Gastrocnemius medialis (tissue), 4 donors: ENCODE data around the gene ARID3B. TPM values are rescaled to one million over a fixed set of nuclear protein-coding genes. Genes with fewer than 3 reads are reported as not detected.
"Not testable (repeated sequence)": the region's sequence is repeated elsewhere in the genome, so short reads cannot be mapped to it uniquely, and the experiment has no call there.

ENCODE experiments used
- ATAC-seq, 2 donors: fragments of 150-250 bp; one replicate each; pipeline ENCODE4 v1.9.1; 2016
- DNase-seq, 2 donors: peaks; one replicate each; pipeline ENCODE4 v3.0.0-alpha.2; 2019
- H3K27ac ChIP-seq, 4 donors: fragments of 200-600 bp; sonication (generic); 1 replicate in 1 of 4; 2 replicates in 3 of 4; pipeline ENCODE4 v1.5.1; 2016 to 2018; ENCODE audit warnings: mild to moderate bottlenecking in 2 of 4, moderate library complexity in 1 of 4
- H3K27me3 ChIP-seq, 3 donors: fragments of 200-600 bp; sonication (generic) in 2 of 3; 1 replicate in 1 of 3; 2 replicates in 2 of 3; pipeline versions ENCODE4 v1.5.1 to v1.6.0; 2016 to 2019; ENCODE audit warnings: mild to moderate bottlenecking in 1 of 3, moderate library complexity in 1 of 3
- H3K36me3 ChIP-seq, 2 donors: fragments of 200-600 bp; sonication (generic) in 1 of 2; one replicate each; pipeline ENCODE4 v1.5.1; 2017 to 2018
- H3K4me1 ChIP-seq, 2 donors: fragments of 200-600 bp; sonication (generic) in 1 of 2; one replicate each; pipeline ENCODE4 v1.5.1; 2016 to 2017; ENCODE audit warnings: mild to moderate bottlenecking in 2 of 2
- H3K4me3 ChIP-seq, 4 donors: fragments of 200-600 bp; sonication (generic) in 3 of 4; 1 replicate in 1 of 4; 2 replicates in 3 of 4; pipeline ENCODE4 v1.5.1; 2016 to 2019; ENCODE audit warnings: mild to moderate bottlenecking in 2 of 4
- H3K9me3 ChIP-seq, 3 donors: fragments of 200-600 bp; sonication (generic) in 2 of 3; 1 replicate in 1 of 3; 2 replicates in 2 of 3; pipeline ENCODE4 v1.5.1; 2016 to 2019
- POLR2A ChIP-seq, 2 donors: fragments of 450-650 bp; IDR thresholded peaks; one replicate each; pipeline ENCODE4 v1.6.1; 2017; ENCODE audit warnings: antibody characterized with exemption in 2 of 2, mild to moderate bottlenecking in 2 of 2, moderate library complexity in 2 of 2
- in situ Hi-C, 4 donors: fragments of 200-750 bp; cut with MboI; loops; one replicate each; pipeline versions ENCODE4 v1.15.0 to v1.8.0; 2017; ENCODE audit warnings: low sequenced_read_pairs in 4 of 4
- intact Hi-C: fragments of 100-400 bp; cut with DNase I; formaldehyde crosslinking; loops from one replicate; pipeline ENCODE4 v1.15.1; 2023; ENCODE audit warnings: low total_unique reads
- total RNA-seq, 4 donors: library from RNA; depleted of rRNA; stranded (reverse); fragments of >200 nt; gene quantifications; one replicate each; pipeline versions ENCODE4 v1.1.0 to v1.2.3, GENCODE V29; 2016
- TF ChIP-seq, protein P1 (sequence below), 5 experiments: fragments of 450-650 bp in 3 of 5; fragments of 200-600 bp in 2 of 5; sonication (generic) in 2 of 5; IDR thresholded peaks in 4 of 5; conservative IDR thresholded peaks in 1 of 5; 1 replicate in 4 of 5; 2 replicates in 1 of 5; pipeline ENCODE4 v1.5.1; 2016 to 2019; ENCODE audit warnings: antibody characterized with exemption in 5 of 5, mild to moderate bottlenecking in 3 of 5, moderate library complexity in 3 of 5

The ARID3B gene
- total RNA-seq, 4 donors from 2014 or later: 1.8 to 6.7 (median 4.6) TPM

DNA sequence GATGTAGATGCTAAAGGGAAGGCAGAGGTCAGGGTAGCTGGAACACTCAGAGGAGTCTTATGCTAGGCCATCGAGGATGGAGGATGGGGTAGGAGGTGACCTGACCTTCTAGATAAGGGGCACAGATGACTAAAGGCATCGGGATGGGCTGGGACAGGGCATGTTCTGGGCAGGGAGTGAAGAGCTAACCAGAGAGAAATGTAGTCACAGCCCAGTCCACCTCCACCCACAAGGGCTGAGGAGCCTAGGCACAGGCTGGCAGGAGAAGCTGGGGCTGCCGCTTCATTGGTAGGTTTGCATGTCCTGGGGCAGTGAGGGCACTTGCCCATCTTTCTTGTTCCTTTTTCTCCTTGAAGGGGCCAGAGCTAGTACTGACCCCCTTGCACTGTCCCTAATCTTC, 87.2 kb downstream of the ARID3B start:
- in situ Hi-C loops: loop anchor here in 3 of 4 donors (25.0 kb wide), 1 partner anchor 309 kb away; the partner anchor contains the start of gene COX5A (in 3 of the 3)
- intact Hi-C loops: no loop called here
- DNase-seq (no peak), ATAC-seq (no peak)
- H3K4me3 ChIP-seq: no peak overlapping the region
- no peak overlapping the region for H3K27ac ChIP-seq
- no peaks in the 10 kb centered on the region for H3K9me3 ChIP-seq
- H3K36me3 ChIP-seq: peaks cover 0 to 99% of the 10 kb centered on the region in 2 donors
- TF ChIP-seq POLR2A (IDR thresholded peaks at IDR 0.05): no peak
- TF ChIP-seq, protein P1, sequence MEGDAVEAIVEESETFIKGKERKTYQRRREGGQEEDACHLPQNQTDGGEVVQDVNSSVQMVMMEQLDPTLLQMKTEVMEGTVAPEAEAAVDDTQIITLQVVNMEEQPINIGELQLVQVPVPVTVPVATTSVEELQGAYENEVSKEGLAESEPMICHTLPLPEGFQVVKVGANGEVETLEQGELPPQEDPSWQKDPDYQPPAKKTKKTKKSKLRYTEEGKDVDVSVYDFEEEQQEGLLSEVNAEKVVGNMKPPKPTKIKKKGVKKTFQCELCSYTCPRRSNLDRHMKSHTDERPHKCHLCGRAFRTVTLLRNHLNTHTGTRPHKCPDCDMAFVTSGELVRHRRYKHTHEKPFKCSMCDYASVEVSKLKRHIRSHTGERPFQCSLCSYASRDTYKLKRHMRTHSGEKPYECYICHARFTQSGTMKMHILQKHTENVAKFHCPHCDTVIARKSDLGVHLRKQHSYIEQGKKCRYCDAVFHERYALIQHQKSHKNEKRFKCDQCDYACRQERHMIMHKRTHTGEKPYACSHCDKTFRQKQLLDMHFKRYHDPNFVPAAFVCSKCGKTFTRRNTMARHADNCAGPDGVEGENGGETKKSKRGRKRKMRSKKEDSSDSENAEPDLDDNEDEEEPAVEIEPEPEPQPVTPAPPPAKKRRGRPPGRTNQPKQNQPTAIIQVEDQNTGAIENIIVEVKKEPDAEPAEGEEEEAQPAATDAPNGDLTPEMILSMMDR (IDR thresholded peaks at IDR 0.05 in 4 of 5, conservative IDR thresholded peaks at IDR 0.05 in 1 of 5): no peak
- H3K27me3 ChIP-seq: no peaks in the 10 kb centered on the region
- no peaks in the 10 kb centered on the region for H3K4me1 ChIP-seq

DNA sequence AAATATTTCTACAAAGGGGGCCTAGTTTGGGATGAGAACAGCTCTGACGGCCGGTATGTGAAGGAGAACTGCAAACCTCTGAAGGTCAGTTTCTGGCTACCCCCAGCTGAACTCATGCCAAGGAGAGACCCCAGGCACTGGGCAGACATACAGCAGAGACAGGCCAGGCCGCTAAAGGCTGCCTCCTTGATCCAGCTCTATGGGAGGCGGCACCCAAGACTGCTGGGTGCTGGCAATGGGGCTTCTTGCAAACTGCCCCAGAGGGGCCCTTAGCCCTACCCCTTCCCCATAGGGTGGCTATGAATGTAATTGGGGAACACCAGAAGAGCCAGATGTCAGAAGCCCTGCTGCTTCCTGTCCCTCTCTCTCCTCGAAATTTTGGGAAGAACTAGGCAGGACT, 87.9 kb downstream of the ARID3B start:
- no peaks in the 10 kb centered on the region for H3K9me3 ChIP-seq
- DNase-seq (no peak), ATAC-seq (no peak)
- no peak overlapping the region for H3K4me3 ChIP-seq
- TF ChIP-seq, protein P1 (IDR thresholded peaks at IDR 0.05 in 4 of 5, conservative IDR thresholded peaks at IDR 0.05 in 1 of 5): no peak
- TF ChIP-seq POLR2A (IDR thresholded peaks at IDR 0.05): no peak
- intact Hi-C loops (no loop called here), in situ Hi-C loops (loop anchor here in 3 of 4 donors (25.0 kb wide), 1 partner anchor 308 kb away; the partner anchor contains the start of gene COX5A (in 3 of the 3))
- H3K36me3 ChIP-seq: peaks cover 0 to 99% of the 10 kb centered on the region in 2 donors
- no peak overlapping the region for H3K27ac ChIP-seq
- no peaks in the 10 kb centered on the region for H3K4me1 ChIP-seq
- H3K27me3 ChIP-seq: no peaks in the 10 kb centered on the region

DNA sequence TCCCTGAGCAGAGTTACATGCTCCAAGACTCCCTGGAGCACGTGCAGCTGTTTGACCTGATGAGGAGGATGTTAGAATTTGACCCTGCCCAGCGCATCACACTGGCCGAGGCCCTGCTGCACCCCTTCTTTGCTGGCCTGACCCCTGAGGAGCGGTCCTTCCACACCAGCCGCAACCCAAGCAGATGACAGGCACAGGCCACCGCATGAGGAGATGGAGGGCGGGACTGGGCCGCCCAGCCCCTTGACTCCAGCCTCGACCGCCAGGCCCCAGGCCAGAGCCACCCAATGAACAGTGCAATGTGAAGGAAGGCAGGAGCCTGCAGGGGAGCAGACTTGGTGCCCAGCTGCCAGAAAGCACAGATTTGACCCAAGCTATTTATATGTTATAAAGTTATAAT, 88.7 kb downstream of the ARID3B start:
- intact Hi-C loops: loop anchor here (5.0 to 10.0 kb wide), 2 partner anchors 257 to 575 kb away; partner anchors contain the start of gene C15orf39
- not testable (repeated sequence) for ATAC-seq, H3K4me1 ChIP-seq, H3K9me3 ChIP-seq, H3K27ac ChIP-seq, H3K27me3 ChIP-seq, DNase-seq, H3K4me3 ChIP-seq
- peaks cover 0 to 99% of the 10 kb centered on the region in 2 donors for H3K36me3 ChIP-seq
- in situ Hi-C loops: loop anchor here (5.0 to 25.0 kb wide), 3 partner anchors 138 to 308 kb away; partner anchors contain the start of gene COX5A (in 3 of the 4)

DNA sequence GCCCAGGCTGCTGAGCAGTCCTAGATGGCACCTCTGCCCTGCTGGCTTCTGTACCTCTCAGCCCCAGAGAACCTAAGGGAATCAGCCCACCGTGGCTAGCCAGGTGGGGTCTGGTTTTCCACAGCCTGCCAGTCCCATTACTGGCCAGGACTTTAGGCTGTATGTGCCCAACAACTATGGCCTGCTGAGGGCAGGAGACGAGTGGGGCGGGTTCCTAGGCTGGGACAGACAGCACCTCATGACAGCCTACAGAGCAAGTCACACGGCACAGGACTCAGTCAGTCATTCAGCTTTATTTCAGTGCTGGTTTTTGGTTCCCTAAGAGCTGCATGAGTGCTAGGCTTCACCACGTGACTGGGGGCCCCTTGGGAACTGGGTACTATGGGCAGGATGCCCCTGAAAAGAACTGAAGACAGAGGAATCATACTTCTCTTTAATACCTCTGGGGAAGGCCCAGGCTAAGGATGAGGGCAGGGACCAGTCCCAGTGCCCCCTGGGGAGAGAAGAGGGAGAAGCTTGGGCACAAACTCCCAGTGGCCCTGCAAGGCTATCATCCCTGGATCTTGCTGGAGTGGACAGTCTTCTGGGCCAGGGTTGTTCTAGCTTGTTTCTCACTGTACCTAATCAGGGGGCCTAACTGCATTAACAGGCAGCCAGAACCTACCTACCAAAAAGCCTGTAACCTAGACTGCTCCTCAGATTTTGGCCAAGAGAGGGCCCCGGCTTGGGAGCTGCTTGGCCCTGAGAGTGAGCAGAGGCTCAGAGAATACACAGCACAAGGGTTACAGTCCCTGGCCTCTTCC, 89.5 kb downstream of the ARID3B start:
- Histone ChIP-seq H3K27me3 (no peaks in the 10 kb centered on the region), H3K9me3 (no peaks in the 10 kb centered on the region), H3K27ac (no peak overlapping the region), H3K4me3 (no peak overlapping the region), H3K4me1 (no peaks in the 10 kb centered on the region), H3K36me3 (peaks cover 0 to 99% of the 10 kb centered on the region in 2 donors)
- in situ Hi-C loops: loop anchor here (5.0 to 25.0 kb wide), 3 partner anchors 137 to 307 kb away; partner anchors contain the start of gene COX5A (in 3 of the 4)
- ATAC-seq: no peak
- DNase-seq: no peak
- intact Hi-C loops: loop anchor here (5.0 to 10.0 kb wide), 2 partner anchors 258 to 574 kb away; partner anchors contain the start of gene C15orf39
- TF ChIP-seq, protein P1 (IDR thresholded peaks at IDR 0.05 in 4 of 5, conservative IDR thresholded peaks at IDR 0.05 in 1 of 5): no peak
- TF ChIP-seq POLR2A (IDR thresholded peaks at IDR 0.05): no peak

DNA sequence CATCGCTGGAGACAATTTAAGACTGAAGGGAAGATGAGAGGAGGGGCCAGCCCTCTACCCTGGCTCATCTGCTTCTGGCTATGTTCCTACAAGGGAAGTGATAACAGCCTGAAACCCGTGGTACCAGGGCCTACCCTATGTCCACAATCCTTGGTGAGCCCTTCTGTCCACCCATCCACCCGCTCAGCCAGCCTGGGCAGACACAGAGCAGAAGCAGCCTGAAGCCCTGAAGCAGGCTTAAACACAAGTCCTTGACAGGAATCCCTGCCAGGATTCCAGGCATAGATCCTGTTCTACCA, 90.0 kb downstream of the ARID3B start:
- ATAC-seq: no peak
- Histone ChIP-seq H3K4me3 (no peak overlapping the region), H3K27me3 (no peaks in the 10 kb centered on the region), H3K4me1 (no peaks in the 10 kb centered on the region), H3K27ac (no peak overlapping the region), H3K9me3 (no peaks in the 10 kb centered on the region), H3K36me3 (peaks cover 0 to 99% of the 10 kb centered on the region in 2 donors)
- intact Hi-C loops: loop anchor here (5.0 to 10.0 kb wide), 2 partner anchors 259 to 574 kb away; partner anchors contain the start of gene C15orf39
- DNase-seq: no peak
- TF ChIP-seq POLR2A (IDR thresholded peaks at IDR 0.05): no peak
- TF ChIP-seq, protein P1 (IDR thresholded peaks at IDR 0.05 in 4 of 5, conservative IDR thresholded peaks at IDR 0.05 in 1 of 5): no peak
- in situ Hi-C loops: loop anchor here (5.0 to 25.0 kb wide), 3 partner anchors 136 to 306 kb away; partner anchors contain the start of gene COX5A (in 3 of the 4)
